GM18873 (cell line): ENCODE results near the gene IL36RN.
"Not testable (repeated sequence)": the region's sequence is repeated elsewhere in the genome, so short reads cannot be mapped to it uniquely, and the experiment has no call there.

ENCODE experiments used
- ATAC-seq: cut with Tn5 transposase; IDR thresholded peaks from one replicate; pipeline ENCODE4 v1.9.1; 2021; ENCODE audit warnings: mild to moderate bottlenecking, moderate library complexity, moderate number of reproducible peaks; ENCODE audit not compliant: unreplicated experiment, low FRiP score

IL36RN gene

GRCh38 chr2:113072584-113072983, 13.6 kb downstream of the IL36RN start:
- no peak for ATAC-seq

- ATAC-seq: no peak
Measured at GRCh38 chr2:113073325-113073834, 14.4 kb downstream of the IL36RN start.

- ATAC-seq: no peak
Measured at GRCh38 chr2:113075030-113075429, 16.0 kb downstream of the IL36RN start.

GRCh38 chr2:113075600-113075999, 16.6 kb downstream of the IL36RN start:
- ATAC-seq: no peak

- ATAC-seq: no peak
Measured at GRCh38 chr2:113076954-113077669, 18.1 kb downstream of the IL36RN start.

GRCh38 chr2:113077921-113078320, 18.9 kb downstream of the IL36RN start:
- ATAC-seq: no peak

GRCh38 chr2:113078350-113078839, 19.4 kb downstream of the IL36RN start:
- no peak for ATAC-seq

GRCh38 chr2:113079131-113079530, 20.1 kb downstream of the IL36RN start:
- ATAC-seq: no peak

GRCh38 chr2:113080134-113080533, 21.1 kb downstream of the IL36RN start:
- no peak for ATAC-seq

- ATAC-seq: no peak
Measured at GRCh38 chr2:113081488-113082210, 22.7 kb downstream of the IL36RN start.

GRCh38 chr2:113083296-113083695, 24.3 kb downstream of the IL36RN start:
- ATAC-seq: no peak

GRCh38 chr2:113084249-113085000, 25.4 kb downstream of the IL36RN start:
- ATAC-seq: no peak

GRCh38 chr2:113085542-113085941, 26.5 kb downstream of the IL36RN start:
- ATAC-seq: no peak

- ATAC-seq: no peak
Measured at GRCh38 chr2:113088213-113088992, 29.4 kb downstream of the IL36RN start.

GRCh38 chr2:113089916-113090315, 30.9 kb downstream of the IL36RN start:
- no peak for ATAC-seq

- ATAC-seq: no peak
Measured at GRCh38 chr2:113091231-113091896, 32.4 kb downstream of the IL36RN start.

- no peak for ATAC-seq
Measured at GRCh38 chr2:113092864-113093612, 34.0 kb downstream of the IL36RN start.

GRCh38 chr2:113093613-113093977, 34.6 kb downstream of the IL36RN start:
- no peak for ATAC-seq

- not testable (repeated sequence) for ATAC-seq
Measured at GRCh38 chr2:113096306-113096705, 37.3 kb downstream of the IL36RN start.
